SIG-M5 (cell line): ENCODE measurements around the gene CARD10.

Experiments used
- DNase-seq: peaks from one replicate; lab custom pipeline; 2025; lab: John Stamatoyannopoulos, UW

CARD10 gene

DNA sequence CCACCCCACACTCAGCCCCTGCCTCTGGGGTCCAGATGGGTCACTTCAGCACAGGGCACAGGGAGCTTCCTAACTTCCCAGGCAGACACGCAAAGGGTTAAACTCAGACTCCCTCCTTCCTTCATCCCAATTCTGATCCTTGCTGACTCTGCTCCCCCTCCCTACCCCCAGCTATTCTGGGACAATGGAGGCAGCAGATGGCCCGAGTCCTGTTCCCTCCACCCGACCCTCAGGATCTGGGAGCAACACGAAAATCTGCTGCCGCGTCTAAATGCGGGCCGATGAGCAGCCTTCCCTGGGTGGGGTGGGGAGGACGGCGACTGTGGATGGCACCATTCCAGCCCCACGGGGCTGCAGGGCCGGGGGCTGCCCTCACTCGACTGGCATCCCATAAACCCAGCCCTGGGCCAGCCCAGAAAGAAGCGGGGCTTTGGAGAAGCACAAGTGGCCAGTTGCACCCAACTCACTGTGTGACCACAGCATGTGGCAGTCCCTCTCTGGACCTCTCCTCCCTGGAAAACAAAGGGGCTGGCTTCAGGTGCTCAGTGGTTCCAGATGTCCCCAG lies 51.7 kb downstream of the CARD10 start:
- no peak for DNase-seq

DNA sequence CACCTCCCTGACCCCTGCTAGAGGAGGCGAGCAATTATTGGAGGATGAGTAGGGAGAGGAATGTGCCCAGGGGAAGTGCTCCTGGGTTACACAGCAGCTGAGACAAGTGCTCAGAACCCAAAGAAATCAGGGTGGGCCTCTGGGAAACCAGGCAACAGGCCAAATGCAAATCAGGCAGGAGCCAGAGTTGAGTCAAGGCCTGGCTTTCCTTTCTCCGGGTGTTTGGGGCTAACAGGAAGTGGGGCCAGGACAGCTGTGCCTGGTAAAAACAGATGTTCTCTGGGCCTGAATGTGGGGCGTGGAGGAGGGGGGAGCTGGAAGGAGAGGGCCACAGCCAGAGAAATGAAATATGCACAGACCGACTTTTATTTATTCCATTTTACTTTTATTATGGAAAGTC lies 55.0 kb downstream of the CARD10 start:
- no peak for DNase-seq

DNA sequence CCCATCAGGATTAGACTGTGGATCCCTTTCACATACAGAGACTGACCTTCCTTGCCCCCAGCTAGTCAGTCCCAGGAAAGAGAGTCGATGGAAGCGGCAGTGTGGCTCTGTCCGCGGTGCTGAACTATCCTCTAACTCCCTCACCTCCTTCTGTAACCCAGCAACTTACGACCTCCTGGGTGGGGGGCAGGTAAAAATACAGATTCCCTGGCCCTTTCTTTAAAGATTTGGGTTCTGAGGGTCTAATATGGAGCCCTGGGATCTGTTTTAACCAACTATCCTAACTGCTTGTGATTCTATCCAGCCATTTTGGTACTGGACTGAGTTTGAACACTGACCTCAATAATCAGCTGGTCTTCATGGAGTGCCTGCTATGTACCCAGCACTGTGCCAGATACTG lies 56.2 kb downstream of the CARD10 start:
- DNase-seq, result no peak

DNA sequence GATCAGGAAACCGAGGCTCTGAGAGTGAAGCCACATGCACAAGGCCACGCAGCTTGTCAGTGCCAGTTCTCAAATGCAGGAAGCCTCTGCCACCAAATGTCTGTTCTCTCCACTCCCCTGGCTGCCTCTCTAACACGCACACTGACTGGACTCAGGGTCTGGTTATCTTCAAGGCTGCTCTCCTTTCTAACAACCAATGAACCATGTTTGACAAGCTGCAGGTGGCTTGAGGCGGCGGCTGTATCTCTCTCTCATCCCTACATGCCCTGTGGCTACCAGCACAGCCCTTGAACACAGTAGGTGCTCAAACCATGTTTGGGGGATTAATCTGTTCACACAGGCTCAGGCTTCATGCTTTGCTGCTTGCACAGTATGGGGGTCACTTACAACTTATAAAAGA lies 56.8 kb downstream of the CARD10 start:
- DNase-seq, result no peak

DNA sequence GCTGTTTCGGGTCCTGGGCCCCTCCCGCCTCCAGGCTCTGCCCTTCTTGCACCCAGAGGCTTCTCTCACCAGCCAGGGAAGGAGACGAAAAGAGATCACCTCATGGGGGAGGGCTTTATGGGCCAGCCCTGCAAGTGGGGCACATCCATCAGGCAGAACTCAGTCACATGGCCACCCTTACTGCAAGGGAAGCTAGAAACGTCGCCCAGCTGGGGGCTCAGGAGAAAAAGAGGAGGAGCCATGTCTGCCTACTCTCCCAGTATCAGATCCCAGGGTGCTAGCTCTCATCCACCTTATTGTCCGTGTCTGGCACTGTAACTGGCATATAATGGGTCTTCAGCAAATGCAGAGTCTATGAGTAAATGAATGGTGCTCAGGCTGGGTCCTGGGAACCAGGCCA lies 57.3 kb downstream of the CARD10 start:
- DNase-seq, result no peak

DNA sequence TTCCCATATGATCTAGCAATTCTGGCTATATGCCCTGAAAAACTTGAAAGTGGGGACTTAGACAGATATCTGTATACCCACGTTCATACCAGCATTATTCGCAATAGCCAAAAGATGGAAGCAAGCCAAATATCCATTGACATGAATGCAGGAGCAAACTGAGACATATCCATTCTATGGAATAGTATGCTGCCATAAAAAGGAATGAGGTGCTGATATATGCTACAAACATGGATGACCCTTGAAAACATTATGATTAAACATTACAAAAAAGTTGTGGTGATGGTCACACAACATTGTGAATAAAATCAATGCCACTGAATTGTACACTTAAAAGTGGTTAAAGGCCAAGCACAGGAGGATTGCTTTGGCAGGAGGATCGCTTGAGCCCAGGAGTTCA lies 58.5 kb downstream of the CARD10 start:
- no peak for DNase-seq

DNA sequence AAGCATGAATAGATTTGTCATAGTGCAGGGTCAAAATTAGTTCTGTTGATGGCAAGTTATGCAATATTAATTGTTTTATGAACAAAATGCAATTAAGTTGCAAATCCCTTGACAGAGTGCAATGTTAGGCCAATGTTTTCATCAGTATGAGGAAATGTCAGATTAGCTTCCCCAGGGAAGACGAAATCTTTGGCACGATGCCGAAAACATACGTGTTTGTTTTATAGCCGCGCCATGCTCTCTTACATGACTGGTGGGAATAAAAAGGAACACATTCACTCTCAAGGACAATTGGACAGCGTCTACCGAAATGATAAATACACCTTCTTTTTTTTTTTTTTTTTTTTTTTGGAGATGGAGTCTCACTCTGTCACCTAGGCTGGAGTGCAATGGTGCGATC lies 60.0 kb downstream of the CARD10 start:
- DNase-seq, result no peak

DNA sequence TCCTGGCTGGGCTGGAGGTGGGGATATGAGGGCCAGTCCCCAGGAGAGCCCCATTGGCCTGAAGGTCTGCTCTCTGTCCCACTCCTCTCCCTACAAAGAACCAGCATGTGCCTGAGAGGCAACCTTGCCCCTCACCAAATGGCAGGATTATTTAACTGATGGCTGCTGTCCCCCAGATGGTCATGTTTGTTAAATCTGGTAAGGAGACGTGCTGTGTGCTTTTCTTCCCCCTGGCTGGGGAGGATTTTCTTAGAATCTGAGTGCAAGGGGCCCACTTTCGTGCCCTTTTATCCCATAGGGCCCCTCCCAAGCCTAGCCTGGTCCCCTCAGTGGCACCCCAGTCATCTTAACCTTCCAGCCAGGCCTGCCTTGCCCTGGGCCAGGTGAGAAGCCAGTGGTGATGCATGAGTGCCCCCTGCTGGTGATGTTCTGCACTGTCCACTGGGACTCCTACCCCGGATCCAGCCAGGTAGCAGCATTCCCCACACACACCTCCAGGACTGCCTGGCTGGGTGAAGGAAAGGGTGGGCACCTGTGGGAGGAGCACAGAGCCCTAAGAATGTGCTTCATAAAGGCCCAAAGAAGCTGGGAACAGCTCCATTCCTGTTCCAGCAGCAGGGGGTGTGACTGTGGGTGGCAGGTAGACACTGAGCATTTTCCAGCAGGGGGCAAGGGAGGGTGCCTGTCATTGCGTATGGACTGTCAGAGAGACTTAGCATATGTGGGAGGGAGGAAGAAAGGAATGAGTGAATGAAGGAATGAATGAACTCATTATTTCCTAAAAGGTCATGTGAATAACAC lies 61.9 kb downstream of the CARD10 start:
- DNase-seq, result no peak

DNA sequence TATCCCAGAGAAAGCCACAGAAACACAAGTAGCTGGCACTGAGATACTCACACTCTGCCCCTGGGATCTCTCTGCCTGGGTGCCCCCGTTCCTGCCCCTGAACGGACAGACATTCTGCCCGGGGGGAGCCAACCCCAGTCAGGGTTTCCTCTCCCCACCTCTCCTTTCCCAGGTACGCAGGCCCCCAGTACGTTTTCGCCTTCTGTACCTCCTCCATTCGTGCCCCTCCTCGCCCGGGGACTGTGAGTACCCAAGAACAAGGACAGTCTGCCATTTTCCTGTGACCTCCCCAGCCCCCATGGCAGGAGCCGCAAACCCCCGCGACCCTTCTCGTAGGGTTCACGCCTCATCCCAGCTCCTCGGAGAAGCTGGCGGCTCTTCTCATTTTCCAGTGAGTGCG lies 62.9 kb downstream of the CARD10 start:
- no peak for DNase-seq

DNA sequence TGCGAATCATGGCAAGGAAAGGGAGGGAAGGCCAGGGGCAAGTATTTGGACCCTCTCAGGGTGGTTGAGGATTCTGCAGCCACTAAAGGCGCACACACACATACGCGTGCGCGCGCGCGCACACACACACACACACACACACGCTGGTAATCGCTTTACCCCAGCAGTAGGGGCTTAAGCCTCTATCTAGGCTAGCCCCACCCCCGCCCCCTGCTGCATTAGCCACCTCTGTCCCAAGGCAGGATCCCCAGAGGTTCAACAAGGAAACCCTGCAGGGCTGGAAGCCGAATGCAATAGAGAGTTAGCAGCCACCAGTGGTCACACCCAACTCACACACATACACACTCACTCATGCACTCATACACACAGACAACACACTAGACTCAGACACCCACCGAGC lies 63.3 kb downstream of the CARD10 start:
- no peak for DNase-seq

DNA sequence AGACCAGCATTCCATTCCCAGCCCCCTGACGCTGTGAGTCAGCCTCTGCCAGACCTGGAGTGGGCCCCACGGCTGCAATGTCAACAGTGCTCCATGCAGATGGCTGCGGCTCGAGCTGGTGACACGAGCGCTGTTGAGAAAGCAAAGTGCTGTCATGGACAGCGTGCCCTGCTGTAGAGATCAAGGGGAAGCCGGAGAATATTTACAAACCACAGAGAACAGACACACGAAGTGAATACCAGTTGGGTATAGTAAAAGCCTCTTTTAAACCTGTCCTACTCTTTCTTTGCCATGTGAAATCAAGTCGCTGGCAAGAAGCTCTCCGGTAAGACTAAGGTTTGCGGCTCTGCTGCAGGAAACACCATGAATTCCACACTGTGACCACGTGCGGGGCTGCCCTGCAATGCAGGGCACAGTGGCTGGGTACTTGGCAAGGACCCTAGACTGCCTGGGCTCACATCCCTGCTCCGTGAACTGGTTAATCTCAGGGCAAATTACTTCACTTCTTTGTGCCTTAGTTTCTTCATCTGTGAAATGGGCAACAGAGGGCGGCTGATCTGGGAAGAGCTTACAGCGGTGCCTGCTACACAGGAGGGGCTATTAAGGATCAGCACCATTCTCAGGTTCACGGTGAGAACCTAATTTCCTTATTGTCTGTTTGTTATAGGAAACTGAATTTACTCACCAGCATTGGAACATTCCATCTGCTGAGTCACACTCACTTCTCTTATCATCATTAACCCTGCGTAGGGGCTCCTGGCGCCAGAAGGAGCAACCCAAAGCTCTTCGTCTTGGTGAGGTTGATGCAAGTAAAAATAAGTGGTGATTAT lies 64.1 kb downstream of the CARD10 start:
- no peak for DNase-seq

DNA sequence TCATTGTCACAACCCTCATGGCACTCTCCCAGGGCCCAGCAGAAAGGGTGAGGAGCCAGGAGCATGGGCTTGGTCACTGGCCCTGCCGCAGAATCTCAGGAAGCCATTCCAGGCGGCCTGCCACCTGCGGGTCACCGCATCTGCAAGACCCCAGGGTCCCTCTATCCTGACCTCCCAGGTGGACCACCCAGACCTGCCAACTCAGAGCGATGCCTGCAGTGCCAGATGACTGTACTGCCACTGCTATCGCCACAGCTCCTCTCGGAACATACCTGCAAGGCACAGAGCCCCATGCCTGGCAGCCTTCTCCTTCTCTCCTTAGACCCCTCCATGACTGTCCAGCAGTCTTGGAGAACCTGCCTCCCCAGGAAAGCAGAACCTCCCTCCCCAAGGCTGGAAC lies 65.5 kb downstream of the CARD10 start:
- no peak for DNase-seq

DNA sequence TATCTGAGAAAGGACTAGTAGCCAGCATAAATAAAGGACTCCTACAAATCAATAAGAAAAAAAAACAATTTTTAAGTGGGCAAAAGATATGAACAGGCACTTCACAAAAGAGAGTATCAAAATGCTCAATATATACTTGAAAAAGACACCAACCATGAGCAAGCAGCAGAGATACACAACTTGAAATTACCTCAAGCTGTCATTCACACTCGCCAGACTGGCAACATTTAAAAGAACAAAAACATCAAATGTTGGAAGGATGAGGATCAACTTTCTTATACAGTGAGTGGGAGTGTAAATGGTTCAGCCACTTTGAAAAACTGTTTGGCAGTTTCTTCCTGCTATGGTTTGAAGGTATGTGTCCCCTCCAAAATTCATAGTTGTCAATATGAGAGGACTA lies 68.0 kb downstream of the CARD10 start:
- no peak for DNase-seq

DNA sequence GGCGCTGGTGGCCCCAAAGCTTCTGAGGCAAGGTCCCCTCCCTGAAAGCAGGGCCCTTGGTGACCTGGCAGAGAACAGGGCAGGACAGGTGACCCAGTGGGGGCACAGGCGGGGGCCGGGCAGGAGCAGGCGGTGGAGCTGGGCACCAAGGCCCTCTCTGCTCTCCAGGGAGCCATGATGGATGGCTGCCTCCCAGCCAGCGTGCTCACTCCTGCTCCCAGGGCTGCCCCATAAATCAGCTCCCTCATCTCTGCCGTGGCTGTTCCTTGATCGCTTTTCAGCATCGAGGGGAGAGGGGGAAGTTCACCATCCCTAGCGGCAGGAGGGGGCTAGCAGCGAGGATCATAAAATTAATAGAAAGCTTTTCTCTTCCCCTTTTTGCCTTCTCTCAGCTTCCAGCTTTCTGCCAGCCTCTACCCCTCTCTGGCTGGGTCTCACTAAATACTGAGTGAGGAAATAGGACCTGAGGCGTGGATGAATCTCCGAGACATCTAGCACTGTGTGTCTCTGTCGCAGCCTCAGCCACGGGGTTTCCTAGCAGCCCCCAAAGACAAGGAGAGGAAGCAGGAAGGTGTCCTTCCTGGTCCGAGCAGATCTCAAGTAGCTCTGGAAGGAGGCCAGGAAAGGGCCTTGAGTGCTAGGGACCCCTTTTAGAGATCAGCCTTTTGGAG lies 69.7 kb downstream of the CARD10 start:
- DNase-seq, result no peak

DNA sequence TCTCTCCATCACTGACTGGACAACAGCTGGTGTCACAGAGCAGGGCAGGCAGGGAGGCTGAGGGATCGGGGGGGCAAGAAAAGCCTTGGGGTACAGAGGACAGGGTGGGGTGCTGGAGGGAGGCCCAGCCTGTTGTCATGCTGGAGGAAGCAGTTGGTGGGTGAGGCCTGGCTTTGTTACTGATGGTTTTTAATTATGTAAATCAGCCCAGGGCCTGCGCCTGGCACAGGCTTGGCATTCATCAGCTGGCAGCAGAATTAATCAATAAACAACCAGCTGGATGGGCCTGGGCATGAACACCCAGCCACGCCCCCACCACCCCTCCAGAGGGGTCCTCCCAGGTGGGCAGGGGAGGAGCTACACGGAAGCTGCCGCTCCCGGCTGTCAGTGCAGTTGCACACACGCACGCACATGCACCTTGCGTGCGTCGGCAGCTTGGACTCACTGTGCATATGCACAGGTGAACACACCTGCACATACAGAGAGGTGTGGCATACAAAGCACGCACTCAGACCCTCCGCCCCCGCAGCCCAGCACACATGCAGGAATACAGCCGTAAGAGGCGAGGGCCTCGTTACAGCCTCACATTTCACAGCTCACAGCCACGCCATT lies 70.6 kb downstream of the CARD10 start:
- DNase-seq, result no peak

DNA sequence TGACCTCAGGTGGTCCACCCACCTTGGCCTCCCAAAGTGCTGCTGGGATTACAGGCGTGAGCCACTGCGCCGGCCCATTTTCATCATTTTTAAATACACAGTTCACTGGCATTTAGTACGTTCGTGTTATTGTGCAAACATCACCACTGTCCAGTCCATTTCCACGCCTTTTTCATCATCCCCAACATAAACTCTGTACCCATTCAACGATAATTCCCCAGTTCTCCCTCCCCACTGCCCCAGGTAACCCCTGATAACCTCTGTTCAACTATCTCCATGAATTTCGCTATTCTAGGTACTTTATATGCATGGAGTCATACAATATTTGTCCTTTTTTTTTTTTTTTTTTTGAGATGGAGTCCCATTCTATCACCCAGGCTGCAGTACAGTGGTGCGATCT lies 73.7 kb downstream of the CARD10 start:
- DNase-seq, result no peak

DNA sequence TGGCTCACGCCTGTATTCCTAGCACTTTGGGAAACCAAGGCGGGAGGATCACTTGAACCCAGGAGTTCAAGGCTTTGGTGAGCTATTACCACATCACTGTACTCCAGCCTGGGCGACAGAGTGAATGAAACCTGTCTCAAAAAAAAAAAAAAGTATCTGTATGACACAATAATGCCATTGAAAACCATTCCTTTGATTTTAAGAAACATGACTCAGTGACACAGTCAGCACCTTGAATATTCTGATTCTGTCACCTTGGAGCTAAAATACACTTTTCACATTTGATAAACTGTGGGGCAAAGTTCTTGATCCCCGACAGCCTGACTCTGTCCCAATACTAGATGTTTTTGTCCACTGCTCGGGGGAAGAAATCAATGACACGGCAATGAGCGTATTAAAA lies 75.2 kb downstream of the CARD10 start:
- no peak for DNase-seq

DNA sequence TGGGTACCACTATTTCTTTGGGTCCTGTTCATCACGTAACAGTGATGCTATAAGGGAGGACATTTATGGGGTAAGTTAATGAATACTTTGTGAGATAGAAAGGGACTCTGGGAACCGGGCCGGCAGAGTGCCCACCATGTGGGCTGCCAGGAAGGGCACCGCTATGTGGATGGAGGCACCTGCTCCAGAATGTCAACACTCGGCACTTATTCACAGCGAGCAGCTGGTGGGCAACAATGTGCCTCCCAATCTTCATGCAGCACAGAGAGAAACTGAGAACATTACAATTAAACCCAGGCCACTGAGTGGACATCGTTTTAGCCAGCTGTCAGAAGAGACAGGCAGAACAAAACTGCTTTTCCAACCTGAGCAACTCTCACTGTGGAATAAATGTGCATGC lies 76.1 kb downstream of the CARD10 start:
- DNase-seq, result no peak

DNA sequence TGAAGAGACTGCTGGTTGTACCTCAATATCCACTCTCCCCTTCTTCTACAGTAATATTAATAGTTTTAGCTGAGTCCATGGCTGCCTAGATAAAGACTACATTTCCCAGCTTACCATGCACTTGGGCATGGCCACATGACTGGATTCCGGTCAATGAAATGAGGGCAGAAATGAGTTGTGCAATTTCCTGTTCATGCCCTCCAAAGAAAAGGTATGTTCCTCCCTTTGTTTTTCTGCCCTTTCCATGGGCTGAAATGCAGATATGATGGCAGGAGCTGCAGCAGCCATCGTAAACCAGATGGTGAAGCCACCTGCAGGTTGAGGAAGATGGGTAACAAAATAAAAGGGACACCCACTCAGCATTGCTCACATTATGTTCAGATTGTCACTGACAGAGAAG lies 76.7 kb downstream of the CARD10 start:
- no peak for DNase-seq

DNA sequence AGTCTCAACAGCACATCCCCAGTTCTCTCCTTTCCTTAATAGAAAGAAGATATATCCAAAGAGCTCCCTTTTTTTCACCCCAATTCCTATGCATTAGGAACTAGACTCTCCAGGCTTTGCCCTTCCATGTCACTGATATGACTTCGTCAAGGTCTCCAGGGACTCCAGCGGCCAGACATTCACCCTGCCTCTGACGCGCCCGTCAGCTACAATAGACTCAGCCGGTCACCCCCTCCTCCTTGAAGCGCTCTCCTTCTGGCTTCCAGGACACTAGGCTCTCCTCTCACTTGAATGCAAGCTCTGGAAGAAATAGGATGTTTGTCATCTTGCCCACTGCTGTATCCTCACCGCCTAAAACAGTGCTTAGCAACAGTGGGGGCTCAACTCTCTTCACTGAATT lies 77.1 kb downstream of the CARD10 start:
- no peak for DNase-seq

DNA sequence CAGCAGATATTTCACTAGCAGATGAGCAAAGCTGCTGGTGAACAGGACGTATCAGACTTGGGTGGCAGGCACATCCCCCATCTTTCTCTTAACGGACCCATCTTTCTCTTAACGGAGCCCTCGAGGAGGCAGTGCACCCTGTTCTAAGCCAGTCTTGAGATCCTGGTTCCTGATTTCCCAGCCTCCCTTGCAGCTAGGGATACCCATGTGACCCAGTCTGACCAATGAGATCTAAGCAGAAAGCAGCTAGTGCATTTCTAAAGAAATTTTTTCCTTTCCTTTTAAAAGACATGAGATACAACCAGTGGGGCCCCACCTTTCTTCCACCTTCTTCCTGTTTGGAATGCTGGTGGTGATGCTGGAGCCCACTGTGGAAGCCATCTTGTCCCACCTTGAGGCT lies 78.3 kb downstream of the CARD10 start:
- no peak for DNase-seq
